GM12878 (cell line): Measurements from ENCODE around the gene FOXL3. TPM values are rescaled to one million over a fixed set of nuclear protein-coding genes. Genes with fewer than 3 reads are reported as not detected.

ENCODE experiments used
- ATAC-seq: fragments of 200-7000 bp; cut with Tn5 transposase; 3 replicates; pipeline ENCODE4 v1.9.1; 2020; ENCODE audit warnings: mild to moderate bottlenecking, moderate library complexity
- BruUV-seq: library from RNA; stranded (reverse); fragments of 400-500 nt; replicated peaks from 2 replicates; lab custom pipeline; 2021; lab: Mats Ljungman, UMichigan
- CTCF ChIA-PET: fragments of 300-600 bp; sonication (Branson Sonifier 250); formaldehyde crosslinking; extraction: SDS; loops from one replicate; lab custom pipeline; 2021; ENCODE audit warnings: inconsistent platforms; lab: Yijun Ruan, JAX
- POLR2A ChIA-PET: fragments of 350-600 bp; formaldehyde crosslinking; extraction: SDS; loops from one replicate; lab custom pipeline; 2021; ENCODE audit warnings: inconsistent platforms; lab: Charles Lee
- RAD21 ChIA-PET: fragments of 300-600 bp; sonication (Branson Sonifier 250); formaldehyde crosslinking; loops from one replicate; lab custom pipeline; 2023; ENCODE audit warnings: antibody characterized with exemption; ENCODE audit not compliant: unreplicated experiment; lab: Charles Lee
- SMC1A ChIA-PET: fragments of 300-600 bp; sonication (Branson Sonifier 250); formaldehyde crosslinking; loops from one replicate; lab custom pipeline; 2023; ENCODE audit not compliant: unreplicated experiment, uncharacterized antibody; lab: Charles Lee
- DNase-seq: peaks from one replicate; pipeline ENCODE4 v3.0.0-alpha.2; 2011; ENCODE audit warnings: low read depth, low spot score
- FAIRE-seq: peaks from 3 replicates; lab custom pipeline; 2011; peaks lifted over from hg19 to GRCh38; lab: Jason Lieb, UNC
- H2AFZ ChIP-seq: 2 replicates; pipeline ENCODE4 v1.6.0; 2011; ENCODE audit warnings: low read depth, low read length, control low read depth; ENCODE audit not compliant: control insufficient read depth
- H3K27ac ChIP-seq: 2 replicates; pipeline ENCODE4 v1.5.1; 2011; ENCODE audit warnings: control low read depth; ENCODE audit not compliant: control insufficient read depth, insufficient read depth
- H3K27me3 ChIP-seq, 2 experiments: replicated peaks in 1 of 2; 2 replicates each; pipeline versions ENCODE4 v1.6.0 to v1.6.1; 2011; ENCODE audit warnings: low read length in 1 of 2; ENCODE audit not compliant: control insufficient read depth in 2 of 2, insufficient read depth in 2 of 2
- H3K36me3 ChIP-seq, 2 experiments: 2 replicates each; pipeline ENCODE4 v1.5.1; 2011; ENCODE audit warnings: low read length in 1 of 2; ENCODE audit not compliant: control insufficient read depth in 2 of 2, insufficient read depth in 2 of 2
- H3K4me1 ChIP-seq: 2 replicates; pipeline ENCODE4 v1.6.1; 2011; ENCODE audit warnings: mild to moderate bottlenecking, low read length, moderate library complexity, mixed read lengths; ENCODE audit not compliant: control insufficient read depth, insufficient read depth
- H3K4me2 ChIP-seq: 2 replicates; pipeline ENCODE4 v1.6.0; 2011; ENCODE audit warnings: control low read depth; ENCODE audit not compliant: control insufficient read depth, insufficient read depth
- H3K4me3 ChIP-seq: fragments of 200-600 bp; sonication (generic); 2 replicates; pipeline ENCODE4 v1.5.1; 2016
- H3K79me2 ChIP-seq: 2 replicates; pipeline ENCODE4 v1.6.0; 2011; ENCODE audit warnings: low read length; ENCODE audit not compliant: control insufficient read depth, insufficient read depth
- H3K9ac ChIP-seq: 2 replicates; pipeline ENCODE4 v1.8.0; 2011; ENCODE audit warnings: low read length, control low read depth, mixed read lengths; ENCODE audit not compliant: control insufficient read depth, insufficient read depth
- H3K9me3 ChIP-seq: replicated peaks from 3 replicates; pipeline ENCODE4 v1.5.1; 2011; ENCODE audit warnings: mild to moderate bottlenecking, low read length; ENCODE audit not compliant: control insufficient read depth, insufficient read depth
- H4K20me1 ChIP-seq: 2 replicates; pipeline ENCODE4 v1.6.0; 2011; ENCODE audit not compliant: control insufficient read depth, insufficient read depth
- ATF7 ChIP-seq: fragments of 450-650 bp; IDR thresholded peaks from 2 replicates; pipeline ENCODE4 v1.6.1; 2016; ENCODE audit warnings: low read depth, mild to moderate bottlenecking
- CBX5 ChIP-seq: sonication (generic); IDR thresholded peaks from 2 replicates; pipeline ENCODE4 v1.6.1; 2016; ENCODE audit warnings: low read depth, moderate library complexity, mild to moderate bottlenecking, inconsistent platforms
- E4F1 ChIP-seq: fragments of 450-650 bp; IDR thresholded peaks from 2 replicates; pipeline ENCODE4 v1.6.1; 2018; ENCODE audit warnings: borderline replicate concordance, mild to moderate bottlenecking; ENCODE audit not compliant: partially characterized antibody
- IKZF2 ChIP-seq, 2 experiments: fragments of 450-650 bp; IDR thresholded peaks; 2 replicates each; pipeline ENCODE4 v1.6.1; 2017; ENCODE audit warnings: mild to moderate bottlenecking in 2 of 2, moderate library complexity in 2 of 2
- MLLT1 ChIP-seq: fragments of 450-650 bp; IDR thresholded peaks from 2 replicates; pipeline ENCODE4 v1.6.1; 2016; ENCODE audit warnings: mild to moderate bottlenecking
- RB1 ChIP-seq: fragments of 450-650 bp; formaldehyde crosslinking; IDR thresholded peaks from 2 replicates; pipeline ENCODE4 v1.6.1; 2017; ENCODE audit warnings: mild to moderate bottlenecking, borderline replicate concordance
- RBBP5 ChIP-seq: fragments of 200-600 bp; sonication (generic); conservative IDR thresholded peaks from 2 replicates; pipeline ENCODE4 v1.6.1; 2016
- RCOR1 ChIP-seq: conservative IDR thresholded peaks from 2 replicates; pipeline ENCODE4 v1.6.1; 2012; ENCODE audit warnings: low read depth, low read length, improper control_type of control experiment
- REST ChIP-seq: IDR thresholded peaks from 2 replicates; pipeline ENCODE4 v1.6.1; 2012; ENCODE audit warnings: mild to moderate bottlenecking, low read depth, low read length
- SMAD5 ChIP-seq: IDR thresholded peaks from 2 replicates; pipeline ENCODE4 v1.6.1; 2016; ENCODE audit warnings: antibody characterized with exemption, low read depth
- SRF ChIP-seq, 2 experiments: IDR thresholded peaks; 2 replicates each; pipeline ENCODE4 v1.6.1; 2011; ENCODE audit warnings: low read depth in 2 of 2, low read length in 2 of 2, mild to moderate bottlenecking in 1 of 2, moderate library complexity in 1 of 2
- TCF12 ChIP-seq: IDR thresholded peaks from 2 replicates; pipeline ENCODE4 v1.6.1; 2011; ENCODE audit warnings: low read depth, mild to moderate bottlenecking, low read length
- ZBTB33 ChIP-seq: fragments of 450-650 bp; IDR thresholded peaks from 2 replicates; pipeline ENCODE4 v1.6.1; 2017; ENCODE audit warnings: mild to moderate bottlenecking
- WGBS: methylation state at CpG from one replicate; pipeline ENCODE4 v1.1.6; 2016; ENCODE audit warnings: low lambda C conversion rate; ENCODE audit not compliant: insufficient replicate concordance, insufficient coverage; ENCODE audit errors: missing lambda C conversion rate; 5-methylcytosine and 5-hydroxymethylcytosine counted together
- in situ Hi-C: fragments of 300-500 bp; cut with MboI; formaldehyde crosslinking; loops from 9 replicates; pipeline ENCODE4 v1.14.3; 2018; ENCODE audit warnings: mixed read lengths
- intact Hi-C: fragments of 100-400 bp; cut with micrococcal nuclease; formaldehyde crosslinking; loops from one replicate; pipeline ENCODE4 v1.14.2; 2022; ENCODE audit not compliant: unreplicated experiment
- polyA plus RNA-seq, 11 experiments: library from polyadenylated mRNA; depleted of rRNA in 4 of 11; unstranded in 6 of 11; stranded (reverse) in 5 of 11; fragments of >200 nt; fragmentation: Nextera tagmentation in 4 of 11; fragmentation: Illumina TruSeq in 1 of 11; extraction: Ambion mirVana in 4 of 11; extraction: Trizol in 1 of 11; gene quantifications; 1 replicate in 1 of 11; 2 replicates in 10 of 11; pipeline versions ENCODE4 v1.2.1 to v1.2.3, GENCODE V29; 2011 to 2016; ENCODE audit warnings: inconsistent platforms in 2 of 11, missing spikeins in 2 of 11, low read depth in 1 of 11
- total RNA-seq, 4 experiments: library from RNA; depleted of rRNA in 3 of 4; stranded (reverse); fragments of >200 nt in 3 of 4; fragmentation: Illumina TruSeq in 1 of 4; extraction: Trizol in 1 of 4; gene quantifications; 2 replicates each; pipeline versions ENCODE4 v1.2.1 to v1.2.3, GENCODE V29; 2013 to 2021

The FOXL3 gene
- total and polyA plus RNA-seq, 10 of the 15 experiments (the other 5 are each of a cell fraction or from before 2014, with no cell fraction given) = not detected

GRCh38 chr7:255721-256361 lies 34.1 kb upstream of the FOXL3 start (continued):
- no peak for TF ChIP-seq REST
- TF ChIP-seq E4F1 = no peak

- H2AFZ ChIP-seq = no peak overlapping the region
- H3K4me2 ChIP-seq = no peak overlapping the region
- ChIA-PET SMC1A (no interaction called here), CTCF (no interaction called here), RAD21 (no interaction called here), POLR2A (no interaction called here)
- in situ Hi-C loops = no loop called here
- ATAC-seq (no peak), FAIRE-seq (no peak), DNase-seq (no peak)
- no peak overlapping the region for H3K9ac ChIP-seq
- 88% methylated on average over 30 of the region's 38 CpGs for WGBS
- no peaks in the 10 kb centered on the region for H3K79me2 ChIP-seq
- no peaks in the 10 kb centered on the region for H3K27me3 ChIP-seq
- no peaks in the 10 kb centered on the region for H4K20me1 ChIP-seq
- no peak overlapping the region for H3K27ac ChIP-seq
- no peaks in the 10 kb centered on the region for H3K4me1 ChIP-seq
- BruUV-seq = no TSS peak
- intact Hi-C loops = no loop called here
- no peak overlapping the region for H3K4me3 ChIP-seq
- no peaks in the 10 kb centered on the region; the same call in 2 of the 3 replicates for H3K9me3 ChIP-seq
- no peaks in the 10 kb centered on the region for H3K36me3 ChIP-seq
- TF ChIP-seq IKZF2 (IDR thresholded peaks at IDR 0.05) = no peak
- TF ChIP-seq RCOR1 = no peak
- TF ChIP-seq ATF7 = no peak
- no peak for TF ChIP-seq ZBTB33
- no peak for TF ChIP-seq TCF12
- no peak for TF ChIP-seq CBX5
- no peak for TF ChIP-seq MLLT1
- TF ChIP-seq SMAD5 = no peak
- TF ChIP-seq RBBP5 = no peak
- TF ChIP-seq SRF (IDR thresholded peaks at IDR 0.05; ENCODE audit: low read depth in 2 of 2, low read length in 2 of 2) = no peak
- TF ChIP-seq RB1 = no peak
Observed at GRCh38 chr7:256461-256940, 33.5 kb upstream of the FOXL3 start.
